AG04450 (cell line): ENCODE results near the gene SESTD1. TPM values are rescaled to one million over a fixed set of nuclear protein-coding genes. Genes with fewer than 3 reads are reported as not detected.

Experiments
- CTCF ChIA-PET: fragments of 300-600, 350-600 bp; formaldehyde crosslinking; extraction: SDS; loops from one replicate; lab custom pipeline; 2022; ENCODE audit warnings: antibody characterized with exemption, inconsistent platforms; lab: Charles Lee
- POLR2A ChIA-PET: fragments of 350-600 bp; formaldehyde crosslinking; extraction: SDS; loops from one replicate; lab custom pipeline; 2021; ENCODE audit warnings: antibody characterized with exemption, inconsistent platforms; lab: Yijun Ruan, JAX
- DNase-seq: peaks from one replicate; pipeline ENCODE4 v3.0.0-alpha.2; 2011; ENCODE audit warnings: low read depth, low spot score
- H3K27ac ChIP-seq: one replicate; pipeline ENCODE4 v1.5.1; 2012; ENCODE audit warnings: low read depth, low read length, control low read depth
- H3K27me3 ChIP-seq: one replicate; pipeline ENCODE4 v1.6.0; 2012; ENCODE audit warnings: low read length; ENCODE audit not compliant: control insufficient read depth, insufficient read depth
- H3K4me3 ChIP-seq: 2 replicates; pipeline ENCODE4 v1.5.1; 2011; ENCODE audit warnings: mild to moderate bottlenecking, low read depth, low read length, control low read depth
- H3K9me3 ChIP-seq: 2 replicates; pipeline ENCODE4 v1.5.1; 2012; ENCODE audit warnings: low read length; ENCODE audit not compliant: control insufficient read depth, insufficient read depth
- CTCF ChIP-seq: IDR thresholded peaks from 2 replicates; pipeline ENCODE4 v1.5.1; 2011; ENCODE audit warnings: low read depth, low read length, control low read depth, inconsistent platforms
- polyA plus RNA-seq: library from polyadenylated mRNA; depleted of rRNA; stranded (reverse); fragments of >200 nt; gene quantifications from 2 replicates; pipeline ENCODE4 v1.2.3, GENCODE V29; 2011

Gene SESTD1
- polyA plus RNA-seq, 1 experiment: 24.3 TPM

DNA sequence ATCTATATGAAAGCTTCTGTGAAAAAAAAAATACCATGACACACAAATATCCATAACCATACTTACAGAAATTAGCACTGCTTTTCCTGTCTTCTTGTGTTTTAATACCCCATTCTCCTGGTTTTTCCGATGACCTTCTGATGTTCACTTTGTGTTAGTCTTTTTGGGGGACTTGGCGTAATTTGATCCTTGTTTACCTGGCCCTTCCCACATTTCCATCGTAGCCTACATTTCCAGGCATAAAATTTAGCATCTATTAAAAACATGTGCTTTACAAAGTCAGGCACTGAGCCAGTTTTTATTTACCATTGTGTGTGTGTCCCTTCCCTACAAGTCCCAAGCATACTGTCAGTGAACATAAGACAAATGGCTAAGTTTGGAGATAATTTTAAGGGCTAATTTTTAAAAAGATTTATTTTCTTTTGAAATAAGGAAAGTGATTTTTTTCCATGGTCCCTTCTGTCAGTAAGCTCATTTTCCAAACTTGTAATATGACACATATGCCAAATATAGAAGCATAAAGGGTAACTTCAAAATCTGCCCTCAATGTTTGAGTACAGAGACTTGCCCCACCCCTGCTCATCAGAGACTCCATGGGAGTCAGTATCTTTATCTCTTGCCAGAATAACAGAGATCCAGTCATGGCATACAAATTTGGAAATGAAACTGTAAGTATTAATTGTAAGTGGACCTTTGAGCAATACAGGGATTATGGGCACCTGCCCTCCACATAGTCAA lies 27.3 kb downstream of the SESTD1 start:
- TF ChIP-seq CTCF: no peak
- H3K27ac ChIP-seq: no peak overlapping the region
- CTCF ChIA-PET: interaction anchor here (0.7 to 1.0 kb wide), 2 partner anchors 19 to 101 kb away, joined by 3 read pairs; no protein-coding TSS in a partner anchor
- H3K4me3 ChIP-seq: no peak overlapping the region
- H3K27me3 ChIP-seq: no peaks in the 10 kb centered on the region
- no peak for DNase-seq
- POLR2A ChIA-PET: no interaction called here
- no peaks in the 10 kb centered on the region for H3K9me3 ChIP-seq

DNA sequence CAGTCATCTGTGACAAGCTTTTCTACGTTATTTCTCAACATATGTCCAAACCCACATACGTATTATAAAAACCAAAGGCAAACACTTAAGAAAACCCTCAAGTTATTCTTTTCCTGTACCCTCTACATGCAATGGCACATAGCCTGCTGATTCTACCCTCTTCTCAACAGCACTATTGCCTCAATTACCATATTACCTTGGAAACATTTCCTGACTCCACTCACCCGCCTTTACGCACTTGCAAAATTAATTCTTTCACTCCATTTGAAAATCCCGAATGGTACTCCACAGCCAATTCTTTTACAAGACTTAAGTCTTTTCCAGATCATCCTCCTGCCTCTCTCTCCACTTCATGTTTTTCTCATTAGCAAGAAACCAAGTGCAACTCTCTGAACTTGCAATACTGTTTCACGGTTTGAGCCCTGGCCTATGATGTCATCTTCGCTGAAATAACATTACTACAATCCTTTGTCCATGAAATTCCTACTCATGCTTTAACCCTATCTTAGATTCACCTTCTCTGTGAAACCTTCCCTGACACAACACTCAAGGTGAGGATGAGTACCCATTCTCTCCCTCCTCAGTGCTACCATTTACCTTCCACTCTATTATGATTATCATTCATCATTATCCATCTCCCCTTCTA lies 29.0 kb downstream of the SESTD1 start:
- no peak overlapping the region for H3K27ac ChIP-seq
- ChIA-PET POLR2A (no interaction called here), CTCF (interaction anchor here (0.7 kb wide), 1 partner anchor 49 kb away, joined by 3 read pairs; no protein-coding TSS in a partner anchor)
- H3K9me3 ChIP-seq: no peaks in the 10 kb centered on the region
- TF ChIP-seq CTCF: no peak
- no peak for DNase-seq
- H3K4me3 ChIP-seq: no peak overlapping the region
- no peaks in the 10 kb centered on the region for H3K27me3 ChIP-seq

DNA sequence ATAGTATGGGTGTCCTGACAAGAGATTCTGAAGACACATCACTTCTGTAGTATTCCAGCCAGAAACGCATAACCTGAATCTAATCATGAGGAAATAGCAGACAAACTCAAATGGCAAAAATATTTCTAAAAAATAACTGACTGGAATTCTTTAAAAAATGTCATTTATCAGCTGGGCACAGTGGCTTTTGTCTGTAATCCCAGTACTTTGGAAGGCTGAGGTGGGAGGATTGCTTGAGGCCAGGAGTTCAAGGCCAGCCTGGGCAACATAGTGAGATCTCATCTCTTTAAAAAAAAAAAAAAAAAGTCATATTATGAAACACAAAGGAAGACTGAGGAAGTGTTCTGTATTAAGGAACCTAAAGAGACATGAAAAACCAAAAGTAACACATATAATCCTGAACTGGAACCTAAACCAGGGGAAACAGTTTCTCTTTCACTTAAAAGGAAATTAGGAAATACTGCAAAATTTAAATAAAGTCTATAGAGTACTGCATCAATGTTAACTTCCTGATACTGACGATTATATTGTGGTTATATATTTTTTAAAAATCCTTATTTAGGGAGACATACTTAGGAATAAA lies 29.9 kb downstream of the SESTD1 start:
- no peak for TF ChIP-seq CTCF
- no peak for DNase-seq
- H3K4me3 ChIP-seq: no peak overlapping the region
- POLR2A ChIA-PET: no interaction called here
- no peak overlapping the region for H3K27ac ChIP-seq
- CTCF ChIA-PET: interaction anchor here (0.7 kb wide), 1 partner anchor 473 kb away, joined by 5 read pairs; no protein-coding TSS in a partner anchor
- no peaks in the 10 kb centered on the region for H3K27me3 ChIP-seq
- no peaks in the 10 kb centered on the region for H3K9me3 ChIP-seq

GRCh38 chr2:179233626-179234430 lies 30.8 kb downstream of the SESTD1 start:
- Histone ChIP-seq H3K27me3 (no peaks in the 10 kb centered on the region), H3K9me3 (no peaks in the 10 kb centered on the region), H3K27ac (no peak overlapping the region), H3K4me3 (no peak overlapping the region)
- TF ChIP-seq CTCF: no peak
- CTCF ChIA-PET: interaction anchor here (0.7 kb wide), 1 partner anchor 472 kb away, joined by 5 read pairs; no protein-coding TSS in a partner anchor
- POLR2A ChIA-PET: interaction anchor here (0.6 kb wide), 1 partner anchor 381 kb away, joined by 3 read pairs; no protein-coding TSS in a partner anchor
- no peak for DNase-seq
